Heart left ventricle (tissue), 13 donors: ENCODE data around the gene LTA.

Source experiments
- POLR2A ChIP-seq, 2 donors: fragments of 450-650 bp; IDR thresholded peaks; one replicate each; pipeline ENCODE4 v1.6.1; 2017; ENCODE audit warnings: antibody characterized with exemption in 2 of 2, mild to moderate bottlenecking in 2 of 2, moderate library complexity in 2 of 2
- TF ChIP-seq, protein P1 (sequence below), 12 donors: fragments of 200-600 bp; sonication (generic) in 4 of 12; IDR thresholded peaks; one replicate each; pipeline versions ENCODE4 v1.5.0 to v1.8.0; 2018 to 2022; ENCODE audit warnings: antibody characterized with exemption in 12 of 12, mild to moderate bottlenecking in 5 of 12
- donor health status: ischemic (EF 13 %, LVEDD 7.1; RV severe dilation, severe dysfunction).
- donor health status: DM: no; HTN: yes; CAD: no.
- donor health status: DM: no; HTN: no; CAD: no.
- donor health status: ischemic (EF 25% LVEDD 6.9; RV normal size, moderate dysfunction).
- donor health status: ischemic (EF 25% LVEDD 5.7; RV mildly dilated, moderate dysfunction).
- donor health status: ischemic (EF 35%, LVEDD 5.7; RV mildly dilated, moderate dysfunction).
- donor health status: nonischemic (EF 11% LVEDD 7.7; RV severe dilation, severe dysfunction).
- donor health status: DM: yes; HTN: yes; CAD: no.
- donor health status: PGD.
- donor health status: ischemic (EF 29% LVEDD 5.4; RV normal size, mild dysfunction).
- donor health status: nonischemic (EF 23%, LVEDD 6.1; RV moderate dilation, normal function).

DNA sequence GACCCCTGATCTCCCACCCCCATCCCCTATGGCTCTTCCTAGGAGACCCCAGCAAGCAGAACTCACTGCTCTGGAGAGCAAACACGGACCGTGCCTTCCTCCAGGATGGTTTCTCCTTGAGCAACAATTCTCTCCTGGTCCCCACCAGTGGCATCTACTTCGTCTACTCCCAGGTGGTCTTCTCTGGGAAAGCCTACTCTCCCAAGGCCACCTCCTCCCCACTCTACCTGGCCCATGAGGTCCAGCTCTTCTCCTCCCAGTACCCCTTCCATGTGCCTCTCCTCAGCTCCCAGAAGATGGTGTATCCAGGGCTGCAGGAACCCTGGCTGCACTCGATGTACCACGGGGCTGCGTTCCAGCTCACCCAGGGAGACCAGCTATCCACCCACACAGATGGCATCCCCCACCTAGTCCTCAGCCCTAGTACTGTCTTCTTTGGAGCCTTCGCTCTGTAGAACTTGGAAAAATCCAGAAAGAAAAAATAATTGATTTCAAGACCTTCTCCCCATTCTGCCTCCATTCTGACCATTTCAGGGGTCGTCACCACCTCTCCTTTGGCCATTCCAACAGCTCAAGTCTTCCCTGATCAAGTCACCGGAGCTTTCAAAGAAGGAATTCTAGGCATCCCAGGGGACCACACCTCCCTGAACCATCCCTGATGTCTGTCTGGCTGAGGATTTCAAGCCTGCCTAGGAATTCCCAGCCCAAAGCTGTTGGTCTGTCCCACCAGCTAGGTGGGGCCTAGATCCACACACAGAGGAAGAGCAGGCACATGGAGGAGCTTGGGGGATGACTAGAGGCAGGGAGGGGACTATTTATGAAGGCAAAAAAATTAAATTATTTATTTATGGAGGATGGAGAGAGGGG, 1.4 kb downstream of the LTA start:
- TF ChIP-seq, protein P1, sequence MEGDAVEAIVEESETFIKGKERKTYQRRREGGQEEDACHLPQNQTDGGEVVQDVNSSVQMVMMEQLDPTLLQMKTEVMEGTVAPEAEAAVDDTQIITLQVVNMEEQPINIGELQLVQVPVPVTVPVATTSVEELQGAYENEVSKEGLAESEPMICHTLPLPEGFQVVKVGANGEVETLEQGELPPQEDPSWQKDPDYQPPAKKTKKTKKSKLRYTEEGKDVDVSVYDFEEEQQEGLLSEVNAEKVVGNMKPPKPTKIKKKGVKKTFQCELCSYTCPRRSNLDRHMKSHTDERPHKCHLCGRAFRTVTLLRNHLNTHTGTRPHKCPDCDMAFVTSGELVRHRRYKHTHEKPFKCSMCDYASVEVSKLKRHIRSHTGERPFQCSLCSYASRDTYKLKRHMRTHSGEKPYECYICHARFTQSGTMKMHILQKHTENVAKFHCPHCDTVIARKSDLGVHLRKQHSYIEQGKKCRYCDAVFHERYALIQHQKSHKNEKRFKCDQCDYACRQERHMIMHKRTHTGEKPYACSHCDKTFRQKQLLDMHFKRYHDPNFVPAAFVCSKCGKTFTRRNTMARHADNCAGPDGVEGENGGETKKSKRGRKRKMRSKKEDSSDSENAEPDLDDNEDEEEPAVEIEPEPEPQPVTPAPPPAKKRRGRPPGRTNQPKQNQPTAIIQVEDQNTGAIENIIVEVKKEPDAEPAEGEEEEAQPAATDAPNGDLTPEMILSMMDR (IDR thresholded peaks at IDR 0.05) = no peak
- no peak for TF ChIP-seq POLR2A (IDR thresholded peaks at IDR 0.05)
